Measurements from ENCODE around the gene EHF.
"Not testable (repeated sequence)": the region's sequence is repeated elsewhere in the genome, so short reads cannot be mapped to it uniquely, and the experiment has no call there.

The EHF gene

GRCh38 chr11:34692299-34692698 is 71.4 kb downstream of the EHF start:
- DNase-seq (ENCODE audit: low read depth); H3K4me3 ChIP-seq (ENCODE audit: low read depth, low read length): not testable (repeated sequence)

GRCh38 chr11:34696862-34697261 is 76.0 kb downstream of the EHF start:
- H3K4me3 ChIP-seq (ENCODE audit: low read depth, low read length): no peak overlapping the region
- DNase-seq (ENCODE audit: low read depth): no peak

GRCh38 chr11:34706709-34707461 is 86.0 kb downstream of the EHF start:
- no peak overlapping the region for H3K4me3 ChIP-seq (ENCODE audit: low read depth, low read length)
- no peak for DNase-seq (ENCODE audit: low read depth)

GRCh38 chr11:34707462-34707840 is 86.6 kb downstream of the EHF start:
- no peak overlapping the region for H3K4me3 ChIP-seq (ENCODE audit: low read depth, low read length)
- no peak for DNase-seq (ENCODE audit: low read depth)
